Smooth muscle cell (in vitro differentiated cells): ENCODE data around the gene VPS41. TPM values are rescaled to one million over a fixed set of nuclear protein-coding genes. Genes with fewer than 3 reads are reported as not detected.
A peak's percentile ranks its signal among the peaks of the same experiment; 100 is the strongest.

Experiments used
- DNase-seq: peaks from one replicate; lab custom pipeline; 2025; ENCODE audit not compliant: unreplicated experiment; lab: John Stamatoyannopoulos, UW
- H2AFZ ChIP-seq: fragments of 200-600 bp; sonication (generic); 2 replicates; pipeline ENCODE4 v1.6.0; 2016; ENCODE audit warnings: antibody characterized with exemption, low read depth, mild to moderate bottlenecking
- H3F3A ChIP-seq: fragments of 200-600 bp; sonication (generic); 2 replicates; pipeline ENCODE4 v1.6.0; 2017; ENCODE audit warnings: antibody characterized with exemption, low read depth
- H3K27ac ChIP-seq: fragments of 200-600 bp; sonication (generic); 2 replicates; pipeline ENCODE4 v1.5.1; 2016; ENCODE audit warnings: low read depth, mild to moderate bottlenecking
- H3K27me3 ChIP-seq: fragments of 200-600 bp; sonication (generic); 2 replicates; pipeline ENCODE4 v1.6.1; 2016; ENCODE audit warnings: low read depth, mild to moderate bottlenecking
- H3K36me3 ChIP-seq: fragments of 200-600 bp; sonication (generic); 2 replicates; pipeline ENCODE4 v1.5.1; 2016; ENCODE audit warnings: low read depth
- H3K4me1 ChIP-seq: fragments of 200-600 bp; sonication (generic); 2 replicates; pipeline ENCODE4 v1.5.1; 2016; ENCODE audit warnings: low read depth
- H3K4me2 ChIP-seq: fragments of 200-600 bp; sonication (generic); 2 replicates; pipeline ENCODE4 v1.6.0; 2016; ENCODE audit warnings: mild to moderate bottlenecking
- H3K4me3 ChIP-seq: fragments of 200-600 bp; sonication (generic); 2 replicates; pipeline ENCODE4 v1.5.1; 2016; ENCODE audit warnings: mild to moderate bottlenecking
- H3K79me2 ChIP-seq: fragments of 200-600 bp; sonication (generic); 2 replicates; pipeline ENCODE4 v1.6.0; 2016; ENCODE audit warnings: low read depth, mild to moderate bottlenecking
- H3K9ac ChIP-seq: fragments of 200-600 bp; sonication (generic); 2 replicates; pipeline ENCODE4 v1.6.0; 2016; ENCODE audit warnings: low read depth
- H3K9me3 ChIP-seq: fragments of 200-600 bp; sonication (generic); replicated peaks from 2 replicates; pipeline ENCODE4 v1.5.1; 2016; ENCODE audit warnings: low read depth
- H4K20me1 ChIP-seq: fragments of 200-600 bp; sonication (generic); 2 replicates; pipeline ENCODE4 v1.6.0; 2016; ENCODE audit warnings: low read depth
- CTCF ChIP-seq: fragments of 200-600 bp; sonication (generic); IDR thresholded peaks from 2 replicates; pipeline ENCODE4 v1.5.1; 2017; ENCODE audit warnings: borderline replicate concordance, mild to moderate bottlenecking, antibody characterized with exemption; ENCODE audit not compliant: insufficient read depth, poor library complexity, severe bottlenecking
- WGBS: methylation state at CpG from one replicate; pipeline ENCODE4 v1.1.7; 2016; ENCODE audit warnings: low lambda C conversion rate; 5-methylcytosine and 5-hydroxymethylcytosine counted together
- polyA plus RNA-seq: library from polyadenylated mRNA; unstranded; fragments of >200 nt; fragmentation: Nextera tagmentation; extraction: Ambion mirVana; gene quantifications from 2 replicates; pipeline ENCODE4 v1.2.1, GENCODE V29; 2016
- total RNA-seq: library from RNA; depleted of rRNA; stranded (reverse); fragments of >200 nt; gene quantifications from 2 replicates; pipeline ENCODE4 v1.2.3, GENCODE V29; 2014

Gene VPS41
- total and polyA plus RNA-seq, 2 experiments from 2014 or later, result 22.1 to 39.7 TPM

GRCh38 chr7:38903057-38903456 is 5.9 kb downstream of the VPS41 start:
- no peak overlapping the region for H2AFZ ChIP-seq
- DNase-seq, result no peak
- peaks cover 14% of the 10 kb centered on the region for H3K4me1 ChIP-seq
- no peaks in the 10 kb centered on the region for H3K9me3 ChIP-seq
- H3K27me3 ChIP-seq, result no peaks in the 10 kb centered on the region
- H3K4me3 ChIP-seq, result no peak overlapping the region
- H3K79me2 ChIP-seq, result peaks cover 17% of the 10 kb centered on the region
- no peak overlapping the region for H3K4me2 ChIP-seq
- H3K36me3 ChIP-seq, result no peaks in the 10 kb centered on the region
- no peaks in the 10 kb centered on the region for H3F3A ChIP-seq
- H4K20me1 ChIP-seq, result peaks cover 73% of the 10 kb centered on the region
- no peak for TF ChIP-seq CTCF
- H3K27ac ChIP-seq, result no peak overlapping the region
- H3K9ac ChIP-seq, result no peak overlapping the region

GRCh38 chr7:38902449-38902848 is 6.5 kb downstream of the VPS41 start:
- DNase-seq, result no peak
- Histone ChIP-seq H3K4me3 (no peak overlapping the region), H4K20me1 (peaks cover 76% of the 10 kb centered on the region), H3K79me2 (peaks cover 11% of the 10 kb centered on the region), H3K27me3 (no peaks in the 10 kb centered on the region), H3K27ac (no peak overlapping the region), H3K9ac (no peak overlapping the region), H3K9me3 (no peaks in the 10 kb centered on the region), H3K36me3 (no peaks in the 10 kb centered on the region), H3F3A (no peaks in the 10 kb centered on the region), H3K4me2 (no peak overlapping the region), H3K4me1 (peaks cover 10% of the 10 kb centered on the region), H2AFZ (no peak overlapping the region)
- 87% methylated on average over 2 of the region's 2 CpGs for WGBS
- TF ChIP-seq CTCF, result no peak

- no peak overlapping the region for H3K4me2 ChIP-seq
- 90% methylated on average over 3 of the region's 3 CpGs for WGBS
- DNase-seq, result no peak
These were observed 15.9 kb downstream of the VPS41 start for GRCh38 chr7:38893061-38893460.

More at GRCh38 chr7:38893061-38893460, 15.9 kb downstream of the VPS41 start:
- H3K9me3 ChIP-seq, result no peaks in the 10 kb centered on the region
- no peak overlapping the region for H3K9ac ChIP-seq
- no peaks in the 10 kb centered on the region for H3F3A ChIP-seq
- H3K79me2 ChIP-seq, result peaks cover 3% of the 10 kb centered on the region
- H3K27me3 ChIP-seq, result no peaks in the 10 kb centered on the region
- no peak overlapping the region for H3K4me3 ChIP-seq
- no peak overlapping the region for H2AFZ ChIP-seq
- peak overlapping the region; percentile 61 for H3K27ac ChIP-seq
- TF ChIP-seq CTCF, result no peak
- peaks cover 6% of the 10 kb centered on the region for H3K36me3 ChIP-seq
- peaks cover 10% of the 10 kb centered on the region for H4K20me1 ChIP-seq
- no peaks in the 10 kb centered on the region for H3K4me1 ChIP-seq
